CD4-positive, CD25-positive, alpha-beta regulatory T cell (primary cell): ENCODE results near the gene KBTBD2. TPM values are rescaled to one million over a fixed set of nuclear protein-coding genes. Genes with fewer than 3 reads are reported as not detected.

Experiments used
- polyA plus RNA-seq, 4 donors: library from polyadenylated mRNA; unstranded; fragments of 300-500 nt; fragmentation: Illumina TruSeq; gene quantifications; one replicate each; pipeline ENCODE4 v1.2.3, GENCODE V29; 2021
- total RNA-seq: library from RNA; stranded (reverse); gene quantifications from one replicate; pipeline ENCODE4 v1.2.3, GENCODE V29; 2022

The KBTBD2 gene
- total and polyA plus RNA-seq, 5 donors from 2014 or later = 17.2 to 121 (median 23.6) TPM

Other genes starting within 250 kb of the KBTBD2 start
- gene FKBP9, start 65.7 kb upstream of the KBTBD2 start, total RNA-seq = not detected
- under 1 TPM in 2 of 4 donors, not detected in 2; 0.07 to 0.37 TPM for gene FKBP9, start 65.7 kb upstream of the KBTBD2 start, polyA plus RNA-seq
- gene NT5C3A, start 171.0 kb upstream of the KBTBD2 start, total RNA-seq = 61.7 TPM
- 10 to 100 TPM; 55.1 to 74.0 (median 61.3) TPM for gene NT5C3A, start 171.0 kb upstream of the KBTBD2 start, polyA plus RNA-seq
- 14.3 TPM for gene RP9, start 217.6 kb upstream of the KBTBD2 start, total RNA-seq
- 10 to 100 TPM; 18.7 to 26.2 (median 21.5) TPM for gene RP9, start 217.6 kb upstream of the KBTBD2 start, polyA plus RNA-seq
- 18.7 TPM for gene BBS9, start 237.8 kb upstream of the KBTBD2 start, total RNA-seq
- gene BBS9, start 237.8 kb upstream of the KBTBD2 start, polyA plus RNA-seq = 10 to 100 TPM in 2 of 4 donors, 1 to 10 TPM in 2; 8.1 to 18.1 (median 11.6) TPM